Measurements from ENCODE around the gene STK26.
"Not testable (repeated sequence)": the region's sequence is repeated elsewhere in the genome, so short reads cannot be mapped to it uniquely, and the experiment has no call there.

Gene STK26

GRCh38 chrX:132022967-132023895, at the start of gene STK26:
Gene STK26 (plus strand): TSS chrX:132023302. CDS start chrX:132023618, 316 bp downstream.
- DNase-seq (ENCODE audit: low spot score), result peak; percentile 43

GRCh38 chrX:131975851-131976250, 47.3 kb upstream of the STK26 start:
- no peak for DNase-seq (ENCODE audit: low spot score)

GRCh38 chrX:131977619-131978018, 45.5 kb upstream of the STK26 start:
- DNase-seq (ENCODE audit: low spot score), result no peak

- DNase-seq (ENCODE audit: low spot score), result no peak
Observed at GRCh38 chrX:131979116-131979515, 44.0 kb upstream of the STK26 start.

- no peak for DNase-seq (ENCODE audit: low spot score)
Observed at GRCh38 chrX:131985526-131986049, 37.5 kb upstream of the STK26 start.

GRCh38 chrX:131987252-131987651, 35.9 kb upstream of the STK26 start:
- no peak for DNase-seq (ENCODE audit: low spot score)

GRCh38 chrX:131988236-131988635, 34.9 kb upstream of the STK26 start:
- DNase-seq (ENCODE audit: low spot score), result no peak

- no peak for DNase-seq (ENCODE audit: low spot score)
Observed at GRCh38 chrX:132001127-132001526, 22.0 kb upstream of the STK26 start.

- no peak for DNase-seq (ENCODE audit: low spot score)
Observed at GRCh38 chrX:132004728-132005127, 18.4 kb upstream of the STK26 start.

GRCh38 chrX:132009350-132009749, 13.8 kb upstream of the STK26 start:
- DNase-seq (ENCODE audit: low spot score), result no peak

GRCh38 chrX:132010213-132010612, 12.9 kb upstream of the STK26 start:
- not testable (repeated sequence) for DNase-seq (ENCODE audit: low spot score)

GRCh38 chrX:132015875-132016274, 7.2 kb upstream of the STK26 start:
- DNase-seq (ENCODE audit: low spot score), result no peak

- no peak for DNase-seq (ENCODE audit: low spot score)
Observed at GRCh38 chrX:132016628-132017430, 6.3 kb upstream of the STK26 start.

GRCh38 chrX:132017431-132018185, 5.5 kb upstream of the STK26 start:
- DNase-seq (ENCODE audit: low spot score), result no peak

- peak; percentile 8 for DNase-seq (ENCODE audit: low spot score)
Observed at GRCh38 chrX:132022198-132022966, 720 bp upstream of the STK26 start.

GRCh38 chrX:132023896-132024386, 839 bp downstream of the STK26 start:
- DNase-seq (ENCODE audit: low spot score), result peak; percentile 7

- no peak for DNase-seq (ENCODE audit: low spot score)
Observed at GRCh38 chrX:132025041-132025440, 1.9 kb downstream of the STK26 start.

GRCh38 chrX:132030264-132030663, 7.2 kb downstream of the STK26 start:
- no peak for DNase-seq (ENCODE audit: low spot score)

GRCh38 chrX:132031867-132032266, 8.8 kb downstream of the STK26 start:
- DNase-seq (ENCODE audit: low spot score), result no peak

GRCh38 chrX:132033166-132033565, 10.1 kb downstream of the STK26 start:
- DNase-seq (ENCODE audit: low spot score), result no peak

- no peak for DNase-seq (ENCODE audit: low spot score)
Observed at GRCh38 chrX:132034648-132035047, 11.5 kb downstream of the STK26 start.

All from hepatic stellate cell (primary cell).